ENCODE data around the gene THADA. TPM values are rescaled to one million over a fixed set of nuclear protein-coding genes. Genes with fewer than 3 reads are reported as not detected.

Gene THADA
- total RNA-seq, 1 donor from 2014 or later, result 40.4 TPM

GRCh38 chr2:43367012-43367782 lies 228.6 kb downstream of the THADA start:
- intact Hi-C loops (cut with micrococcal nuclease), result no loop called here

GRCh38 chr2:43363120-43363519 lies 232.7 kb downstream of the THADA start:
- intact Hi-C loops (cut with micrococcal nuclease), result no loop called here

- intact Hi-C loops (cut with micrococcal nuclease), result no loop called here
Measured at GRCh38 chr2:43361286-43361685, 234.6 kb downstream of the THADA start.

GRCh38 chr2:43360137-43360536 lies 235.7 kb downstream of the THADA start:
- intact Hi-C loops (cut with micrococcal nuclease), result no loop called here

- intact Hi-C loops (cut with micrococcal nuclease), result no loop called here
Measured at GRCh38 chr2:43358410-43359201, 237.2 kb downstream of the THADA start.

- intact Hi-C loops (cut with micrococcal nuclease), result no loop called here
Measured at GRCh38 chr2:43356774-43357173, 239.1 kb downstream of the THADA start.

- intact Hi-C loops (cut with micrococcal nuclease), result no loop called here
Measured at GRCh38 chr2:43355399-43355798, 240.4 kb downstream of the THADA start.

GRCh38 chr2:43349904-43350303 lies 245.9 kb downstream of the THADA start:
- intact Hi-C loops (cut with micrococcal nuclease), result no loop called here

- intact Hi-C loops (cut with micrococcal nuclease), result no loop called here
Measured at GRCh38 chr2:43348908-43349661, 246.8 kb downstream of the THADA start.

GRCh38 chr2:43347746-43348145 lies 248.1 kb downstream of the THADA start:
- intact Hi-C loops (cut with micrococcal nuclease), result no loop called here

GRCh38 chr2:43346602-43347567 lies 249.0 kb downstream of the THADA start:
- intact Hi-C loops (cut with micrococcal nuclease), result no loop called here

GRCh38 chr2:43345872-43346271 lies 250.0 kb downstream of the THADA start:
- intact Hi-C loops (cut with micrococcal nuclease), result no loop called here

GRCh38 chr2:43345391-43345813 lies 250.4 kb downstream of the THADA start:
- intact Hi-C loops (cut with micrococcal nuclease), result no loop called here

GRCh38 chr2:43344868-43345373 lies 250.9 kb downstream of the THADA start:
- intact Hi-C loops (cut with micrococcal nuclease), result no loop called here

GRCh38 chr2:43343573-43344304 lies 252.1 kb downstream of the THADA start:
- intact Hi-C loops (cut with micrococcal nuclease), result no loop called here

- intact Hi-C loops (cut with micrococcal nuclease), result no loop called here
Measured at GRCh38 chr2:43341959-43342757, 253.7 kb downstream of the THADA start.

GRCh38 chr2:43340945-43341356 lies 254.9 kb downstream of the THADA start:
- intact Hi-C loops (cut with micrococcal nuclease), result no loop called here

- intact Hi-C loops (cut with micrococcal nuclease), result no loop called here
Measured at GRCh38 chr2:43340066-43340465, 255.8 kb downstream of the THADA start.

- intact Hi-C loops (cut with micrococcal nuclease), result no loop called here
Measured at GRCh38 chr2:43333656-43334144, 262.1 kb downstream of the THADA start.

Measured in T-helper 2 cell treated with Interferon-gamma antibody and Interleukin-4, amounts not matched to agents 100 ng/mL and 5 ng/mL, for 36 hours (primary cell).